ENCODE data around the gene SCYGR1. TPM values are rescaled to one million over a fixed set of nuclear protein-coding genes. Genes with fewer than 3 reads are reported as not detected.
A peak's percentile ranks its signal among the peaks of the same experiment; 100 is the strongest.

Gene SCYGR1
- total RNA-seq, 2 donors from 2014 or later, result not detected

GRCh38 chr2:227351639-227352038 is 36.1 kb downstream of the SCYGR1 start:
- Histone ChIP-seq H3K9me3 (no peaks in the 10 kb centered on the region), H3K4me3 (no peak overlapping the region), H3K27ac (no peak overlapping the region), H3K4me1 (peaks cover 11% of the 10 kb centered on the region), H3K27me3 (no peaks in the 10 kb centered on the region), H3K36me3 (replicated peaks in 1 of 2; ENCODE audit: insufficient read depth in 1 of 2, low read depth in 2 of 2) (peaks cover 0 to 11% of the 10 kb centered on the region in 2 donors)
- ATAC-seq, result no peak
- intact Hi-C loops (cut with DNase I), result no loop called here
- WGBS, 2 donors, result 36 to 62% methylated on average over 4 of the region's 4 CpGs
- DNase-seq, result no peak
- TF ChIP-seq POLR2A (IDR thresholded peaks at IDR 0.05), result no peak
- no peak for TF ChIP-seq CTCF (IDR thresholded peaks at IDR 0.05)

- no peak for TF ChIP-seq CTCF (IDR thresholded peaks at IDR 0.05)
- no peak for TF ChIP-seq POLR2A (IDR thresholded peaks at IDR 0.05)
- H3K27ac ChIP-seq, result peak overlapping the region in 1 of 4 donors; percentile 46
- DNase-seq, result no peak
- H3K4me1 ChIP-seq, result peaks cover 11% of the 10 kb centered on the region
- ATAC-seq, result no peak
- H3K9me3 ChIP-seq, result no peaks in the 10 kb centered on the region
- H3K27me3 ChIP-seq, result no peaks in the 10 kb centered on the region
- intact Hi-C loops (cut with DNase I), result no loop called here
- 50 to 53% methylated on average over 7 of the region's 7 CpGs for WGBS, 2 donors
- H3K36me3 ChIP-seq (replicated peaks in 1 of 2; ENCODE audit: insufficient read depth in 1 of 2, low read depth in 2 of 2), result peaks cover 0 to 3% of the 10 kb centered on the region in 2 donors
- no peak overlapping the region for H3K4me3 ChIP-seq
Measured at GRCh38 chr2:227349989-227350612, 37.6 kb downstream of the SCYGR1 start.

GRCh38 chr2:227348324-227348723 is 39.4 kb downstream of the SCYGR1 start:
- no peak for ATAC-seq
- TF ChIP-seq POLR2A (IDR thresholded peaks at IDR 0.05) (no peak), CTCF (IDR thresholded peaks at IDR 0.05) (no peak)
- H3K9me3 ChIP-seq, result no peaks in the 10 kb centered on the region
- peaks cover 0 to 3% of the 10 kb centered on the region in 2 donors for H3K36me3 ChIP-seq (replicated peaks in 1 of 2; ENCODE audit: insufficient read depth in 1 of 2, low read depth in 2 of 2)
- intact Hi-C loops (cut with DNase I), result no loop called here
- DNase-seq, result no peak
- no peaks in the 10 kb centered on the region for H3K27me3 ChIP-seq
- no peak overlapping the region for H3K27ac ChIP-seq
- 90 to 98% methylated on average over 2 of the region's 2 CpGs for WGBS, 2 donors
- no peak overlapping the region for H3K4me3 ChIP-seq
- H3K4me1 ChIP-seq, result peaks cover 11% of the 10 kb centered on the region

GRCh38 chr2:227347117-227347516 is 40.6 kb downstream of the SCYGR1 start:
- H3K36me3 ChIP-seq (replicated peaks in 1 of 2; ENCODE audit: insufficient read depth in 1 of 2, low read depth in 2 of 2), result peaks cover 0 to 7% of the 10 kb centered on the region in 2 donors
- 86 to 90% methylated on average over 7 of the region's 7 CpGs for WGBS, 2 donors
- no peaks in the 10 kb centered on the region for H3K9me3 ChIP-seq
- TF ChIP-seq POLR2A (IDR thresholded peaks at IDR 0.05), result no peak
- no peak for TF ChIP-seq CTCF (IDR thresholded peaks at IDR 0.05)
- intact Hi-C loops (cut with DNase I), result no loop called here
- ATAC-seq (no peak), DNase-seq (no peak)
- H3K27me3 ChIP-seq, result no peaks in the 10 kb centered on the region
- no peak overlapping the region for H3K4me3 ChIP-seq
- H3K4me1 ChIP-seq, result peaks cover 11% of the 10 kb centered on the region
- H3K27ac ChIP-seq, result no peak overlapping the region

GRCh38 chr2:227344231-227344630 is 43.5 kb downstream of the SCYGR1 start:
- no peaks in the 10 kb centered on the region for H3K9me3 ChIP-seq
- H3K4me1 ChIP-seq, result peaks cover 4% of the 10 kb centered on the region
- no peak for DNase-seq
- H3K4me3 ChIP-seq, result no peak overlapping the region
- H3K27me3 ChIP-seq, result no peaks in the 10 kb centered on the region
- intact Hi-C loops (cut with DNase I), result no loop called here
- ATAC-seq, result no peak
- 78 to 82% methylated on average over 2 of the region's 2 CpGs for WGBS, 2 donors
- peaks cover 0 to 7% of the 10 kb centered on the region in 2 donors for H3K36me3 ChIP-seq (replicated peaks in 1 of 2; ENCODE audit: insufficient read depth in 1 of 2, low read depth in 2 of 2)
- H3K27ac ChIP-seq, result no peak overlapping the region
- TF ChIP-seq POLR2A (IDR thresholded peaks at IDR 0.05), result no peak
- TF ChIP-seq CTCF (IDR thresholded peaks at IDR 0.05), result no peak

All from body of pancreas (tissue), 4 donors.